ENCODE measurements around the gene ALS2CL.
"Not testable (repeated sequence)": the region's sequence is repeated elsewhere in the genome, so short reads cannot be mapped to it uniquely, and the experiment has no call there.

ALS2CL gene

GRCh38 chr3:46705751-46706552 lies 12.5 kb upstream of the ALS2CL start:
- DNase-seq (ENCODE audit: low spot score) = no peak

DNA sequence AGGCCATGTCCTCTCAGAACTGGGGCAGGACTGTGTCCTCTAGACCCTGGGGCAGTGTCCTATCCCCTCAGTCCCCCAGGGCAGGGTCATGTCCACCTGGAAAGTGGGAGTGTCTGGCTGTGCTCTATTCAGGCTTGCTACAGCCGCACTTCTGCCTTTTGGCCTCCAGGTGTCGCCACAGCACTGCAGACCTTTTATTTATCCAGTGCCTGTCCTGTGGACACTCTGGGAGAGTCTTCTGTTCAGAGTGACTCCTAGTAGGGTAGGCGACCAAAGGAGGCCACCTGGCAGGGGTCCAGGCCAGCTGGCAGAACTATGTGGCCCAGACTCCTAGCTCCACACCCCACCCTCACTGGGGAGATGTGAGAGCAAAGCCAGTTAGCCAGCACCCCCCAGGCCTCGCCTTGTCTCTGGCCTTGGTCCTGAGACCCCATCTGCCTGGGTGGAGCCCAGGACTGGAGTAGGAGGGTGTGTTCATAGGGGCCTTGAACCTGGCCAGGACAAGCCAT lies 11.6 kb upstream of the ALS2CL start:
- DNase-seq (ENCODE audit: low spot score) = peak; percentile 85
- TF ChIP-seq, protein P1, sequence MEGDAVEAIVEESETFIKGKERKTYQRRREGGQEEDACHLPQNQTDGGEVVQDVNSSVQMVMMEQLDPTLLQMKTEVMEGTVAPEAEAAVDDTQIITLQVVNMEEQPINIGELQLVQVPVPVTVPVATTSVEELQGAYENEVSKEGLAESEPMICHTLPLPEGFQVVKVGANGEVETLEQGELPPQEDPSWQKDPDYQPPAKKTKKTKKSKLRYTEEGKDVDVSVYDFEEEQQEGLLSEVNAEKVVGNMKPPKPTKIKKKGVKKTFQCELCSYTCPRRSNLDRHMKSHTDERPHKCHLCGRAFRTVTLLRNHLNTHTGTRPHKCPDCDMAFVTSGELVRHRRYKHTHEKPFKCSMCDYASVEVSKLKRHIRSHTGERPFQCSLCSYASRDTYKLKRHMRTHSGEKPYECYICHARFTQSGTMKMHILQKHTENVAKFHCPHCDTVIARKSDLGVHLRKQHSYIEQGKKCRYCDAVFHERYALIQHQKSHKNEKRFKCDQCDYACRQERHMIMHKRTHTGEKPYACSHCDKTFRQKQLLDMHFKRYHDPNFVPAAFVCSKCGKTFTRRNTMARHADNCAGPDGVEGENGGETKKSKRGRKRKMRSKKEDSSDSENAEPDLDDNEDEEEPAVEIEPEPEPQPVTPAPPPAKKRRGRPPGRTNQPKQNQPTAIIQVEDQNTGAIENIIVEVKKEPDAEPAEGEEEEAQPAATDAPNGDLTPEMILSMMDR (IDR thresholded peaks at IDR 0.05; ENCODE audit: extremely low read depth, missing control alignments) = peak; percentile 97

More at GRCh38 chr3:46705751-46706552, 12.5 kb upstream of the ALS2CL start:
- TF ChIP-seq, protein P1 (IDR thresholded peaks at IDR 0.05; ENCODE audit: extremely low read depth, missing control alignments) = no peak

- DNase-seq (ENCODE audit: low spot score) = not testable (repeated sequence)
These were observed 10.9 kb upstream of the ALS2CL start for GRCh38 chr3:46704346-46704745.

GRCh38 chr3:46703013-46703520 lies 9.6 kb upstream of the ALS2CL start:
- TF ChIP-seq, protein P1 (IDR thresholded peaks at IDR 0.05; ENCODE audit: extremely low read depth, missing control alignments) = no peak
- DNase-seq (ENCODE audit: low spot score) = no peak

GRCh38 chr3:46702246-46703012 lies 8.9 kb upstream of the ALS2CL start:
- DNase-seq (ENCODE audit: low spot score) = no peak
- TF ChIP-seq, protein P1 (IDR thresholded peaks at IDR 0.05; ENCODE audit: extremely low read depth, missing control alignments) = no peak

DNA sequence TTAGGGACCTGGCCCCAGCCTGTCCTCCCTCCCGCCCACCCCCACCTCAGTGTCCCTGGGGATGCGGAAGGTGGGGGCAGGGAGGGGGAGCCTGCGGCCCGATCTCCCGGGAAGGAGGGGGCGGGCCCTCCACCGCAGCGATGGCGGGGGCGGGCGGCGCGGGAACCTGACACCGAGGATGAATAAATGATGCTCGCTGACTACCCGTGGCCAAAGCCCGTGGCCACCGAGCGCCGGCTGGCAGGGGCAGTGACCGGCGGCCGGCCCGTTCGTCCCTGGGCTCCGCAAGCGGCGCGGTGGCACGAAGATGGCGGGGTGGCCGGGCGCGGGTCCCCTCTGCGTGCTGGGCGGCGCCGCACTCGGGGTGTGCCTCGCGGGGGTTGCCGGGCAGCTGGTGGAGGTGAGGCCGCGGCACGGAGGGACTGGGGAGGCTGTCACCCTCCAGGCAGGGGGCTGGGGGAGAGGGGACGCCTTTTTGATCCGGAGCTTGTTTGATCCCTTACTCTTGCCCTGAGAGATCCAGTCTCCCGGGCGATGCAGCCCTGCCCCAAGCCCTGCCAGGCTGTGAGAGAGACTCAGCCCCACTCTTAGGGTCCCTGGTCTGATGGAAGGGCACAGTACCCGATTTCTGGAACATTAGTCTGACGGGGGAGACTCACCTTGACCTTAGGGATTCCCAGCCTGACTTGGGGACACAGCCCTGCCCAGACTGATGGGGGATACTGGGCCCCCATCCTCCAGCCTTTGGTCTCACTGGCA lies 7.9 kb upstream of the ALS2CL start, which contains the start of gene TMIE:
Gene TMIE, plus strand, starts transcription at position 212 of the 759 bp plus-strand sequence. Its CDS starts 96 bp downstream, at position 308.
- no peak for DNase-seq (ENCODE audit: low spot score)

GRCh38 chr3:46700772-46701171 lies 7.3 kb upstream of the ALS2CL start:
- no peak for DNase-seq (ENCODE audit: low spot score)
- TF ChIP-seq, protein P1 (IDR thresholded peaks at IDR 0.05; ENCODE audit: extremely low read depth, missing control alignments) = no peak

More for the DNA sequence above, 7.9 kb upstream of the ALS2CL start, which contains the start of gene TMIE:
- TF ChIP-seq, protein P1 (IDR thresholded peaks at IDR 0.05; ENCODE audit: extremely low read depth, missing control alignments) = no peak

All from GM20000 (cell line).